GM12865 (cell line): ENCODE data around the gene MLLT10.
A peak's percentile ranks its signal among the peaks of the same experiment; 100 is the strongest.
"Not testable (repeated sequence)": the region's sequence is repeated elsewhere in the genome, so short reads cannot be mapped to it uniquely, and the experiment has no call there.

ENCODE experiments used
- DNase-seq: peaks from one replicate; pipeline ENCODE4 v3.0.0; 2010; ENCODE audit warnings: low read depth
- H3K4me3 ChIP-seq: 2 replicates; pipeline ENCODE4 v1.5.1; 2011; ENCODE audit warnings: mild to moderate bottlenecking, low read depth, low read length, control low read depth
- CTCF ChIP-seq: IDR thresholded peaks from 2 replicates; pipeline ENCODE4 v1.5.1; 2011; ENCODE audit warnings: low read length, control low read depth, low read depth, inconsistent platforms; ENCODE audit not compliant: insufficient read depth; ENCODE audit errors: missing control alignments

Gene MLLT10

GRCh38 chr10:21530641-21531040 lies 3.4 kb upstream of the MLLT10 start:
- TF ChIP-seq CTCF: no peak
- DNase-seq: no peak
- no peak overlapping the region for H3K4me3 ChIP-seq

- TF ChIP-seq CTCF: no peak
- no peak overlapping the region for H3K4me3 ChIP-seq
- DNase-seq: no peak
Observed at GRCh38 chr10:21531164-21531563, 2.9 kb upstream of the MLLT10 start.

GRCh38 chr10:21532694-21533466 lies 1.2 kb upstream of the MLLT10 start:
- TF ChIP-seq CTCF: no peak
- DNase-seq: no peak

GRCh38 chr10:21534280-21534586 lies 201 bp downstream of the MLLT10 start:
- H3K4me3 ChIP-seq: peak overlapping the region; percentile 69
- no peak for TF ChIP-seq CTCF
- DNase-seq: no peak

More at GRCh38 chr10:21532694-21533466, 1.2 kb upstream of the MLLT10 start:
- H3K4me3 ChIP-seq: peak overlapping the region; percentile 83

- peak overlapping the region; percentile 69 for H3K4me3 ChIP-seq
- peak; percentile 64 for DNase-seq
- no peak for TF ChIP-seq CTCF
Observed at GRCh38 chr10:21534604-21535493, 817 bp downstream of the MLLT10 start.

- no peak for DNase-seq
- peak overlapping the region; percentile 69 for H3K4me3 ChIP-seq
- TF ChIP-seq CTCF: no peak
Observed at GRCh38 chr10:21535494-21535965, 1.5 kb downstream of the MLLT10 start.

GRCh38 chr10:21535976-21536375 lies 1.9 kb downstream of the MLLT10 start:
- not testable (repeated sequence) for H3K4me3 ChIP-seq, DNase-seq
